HK-2 (cell line): ENCODE measurements around the gene RTN4RL1.

Experiments
- DNase-seq: peaks from one replicate; pipeline ENCODE4 v3.0.0-alpha.2; 2018; ENCODE audit not compliant: unreplicated experiment

RTN4RL1 gene

GRCh38 chr17:1948517-1948825 lies 76.7 kb downstream of the RTN4RL1 start:
- no peak for DNase-seq

- DNase-seq, result no peak
These were observed 77.2 kb downstream of the RTN4RL1 start for GRCh38 chr17:1947743-1948516.

GRCh38 chr17:1947229-1947742 lies 77.8 kb downstream of the RTN4RL1 start:
- DNase-seq, result no peak

GRCh38 chr17:1946021-1946932 lies 78.9 kb downstream of the RTN4RL1 start:
- DNase-seq, result no peak

GRCh38 chr17:1945621-1946020 lies 79.5 kb downstream of the RTN4RL1 start:
- no peak for DNase-seq

DNA sequence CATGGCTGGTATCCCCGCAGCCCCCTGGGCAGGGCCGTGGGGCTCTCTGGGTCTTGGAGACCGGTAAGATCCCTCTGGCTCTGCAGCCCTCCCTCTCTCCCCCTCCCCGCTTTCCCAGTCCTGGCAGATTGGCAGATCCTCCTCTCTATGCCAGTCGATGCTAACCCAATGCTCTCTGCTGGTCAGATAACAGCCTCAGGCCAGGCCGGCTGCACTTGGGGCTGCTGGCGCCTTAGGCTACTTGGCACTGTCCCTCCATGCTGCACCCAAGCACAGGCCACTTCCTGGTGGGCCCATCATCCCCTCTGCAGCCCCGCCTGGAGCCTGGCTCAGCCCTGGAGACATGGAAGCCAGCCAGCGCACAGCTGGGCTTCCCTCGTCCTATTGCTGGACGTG lies 81.7 kb downstream of the RTN4RL1 start:
- no peak for DNase-seq

DNA sequence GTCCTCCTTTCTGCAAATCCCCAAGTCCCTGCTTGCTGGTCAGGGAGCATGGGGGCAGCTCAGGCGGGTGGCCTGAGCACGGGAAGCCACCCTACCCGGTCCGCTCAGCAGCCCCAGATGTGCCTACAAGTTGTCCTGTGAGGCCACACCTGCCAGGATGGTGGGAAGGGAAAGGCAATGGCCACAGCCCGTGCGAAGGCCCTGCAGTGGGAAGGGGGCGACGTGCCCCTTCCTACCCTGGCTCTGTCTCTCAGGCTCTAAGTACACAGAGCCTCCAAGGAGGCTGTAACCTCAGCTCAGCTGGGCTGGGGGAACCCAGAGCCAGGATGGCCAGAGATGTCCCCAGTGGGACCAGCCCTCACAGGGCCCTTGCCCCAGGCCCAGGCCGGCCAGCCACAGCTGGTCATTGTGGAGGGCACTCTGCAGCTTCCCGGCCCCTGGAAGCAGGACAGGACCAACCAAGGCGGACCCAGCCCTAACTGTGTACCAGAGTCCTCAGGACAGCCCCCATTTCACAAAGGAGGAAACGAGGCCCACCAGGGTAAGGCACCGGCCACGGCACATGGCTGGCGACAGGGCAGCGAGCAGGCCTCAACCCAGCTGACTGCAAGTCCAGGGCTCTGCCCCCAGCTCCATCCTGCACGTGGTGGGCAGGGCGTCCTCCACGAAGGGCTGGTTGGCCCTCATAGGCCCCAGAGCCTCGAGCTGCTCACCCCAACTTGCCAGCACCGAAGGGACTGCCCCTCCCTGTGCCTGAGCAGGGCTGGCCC lies 82.3 kb downstream of the RTN4RL1 start:
- no peak for DNase-seq

DNA sequence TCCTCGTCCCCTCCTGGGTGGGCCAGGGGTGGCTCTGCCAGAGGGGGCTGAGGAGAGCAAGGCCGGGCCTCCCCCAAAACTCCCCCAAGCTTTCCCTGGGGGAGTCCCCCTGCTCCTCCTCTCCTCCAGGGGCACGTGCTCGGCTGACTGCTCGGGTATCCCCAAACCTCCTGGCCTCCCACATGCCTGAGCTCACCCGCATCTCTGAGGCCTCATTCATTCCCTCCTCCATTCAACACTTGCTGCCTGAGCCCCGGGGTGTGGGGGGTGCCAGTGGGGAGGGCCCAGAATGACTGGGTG lies 83.1 kb downstream of the RTN4RL1 start:
- no peak for DNase-seq

DNA sequence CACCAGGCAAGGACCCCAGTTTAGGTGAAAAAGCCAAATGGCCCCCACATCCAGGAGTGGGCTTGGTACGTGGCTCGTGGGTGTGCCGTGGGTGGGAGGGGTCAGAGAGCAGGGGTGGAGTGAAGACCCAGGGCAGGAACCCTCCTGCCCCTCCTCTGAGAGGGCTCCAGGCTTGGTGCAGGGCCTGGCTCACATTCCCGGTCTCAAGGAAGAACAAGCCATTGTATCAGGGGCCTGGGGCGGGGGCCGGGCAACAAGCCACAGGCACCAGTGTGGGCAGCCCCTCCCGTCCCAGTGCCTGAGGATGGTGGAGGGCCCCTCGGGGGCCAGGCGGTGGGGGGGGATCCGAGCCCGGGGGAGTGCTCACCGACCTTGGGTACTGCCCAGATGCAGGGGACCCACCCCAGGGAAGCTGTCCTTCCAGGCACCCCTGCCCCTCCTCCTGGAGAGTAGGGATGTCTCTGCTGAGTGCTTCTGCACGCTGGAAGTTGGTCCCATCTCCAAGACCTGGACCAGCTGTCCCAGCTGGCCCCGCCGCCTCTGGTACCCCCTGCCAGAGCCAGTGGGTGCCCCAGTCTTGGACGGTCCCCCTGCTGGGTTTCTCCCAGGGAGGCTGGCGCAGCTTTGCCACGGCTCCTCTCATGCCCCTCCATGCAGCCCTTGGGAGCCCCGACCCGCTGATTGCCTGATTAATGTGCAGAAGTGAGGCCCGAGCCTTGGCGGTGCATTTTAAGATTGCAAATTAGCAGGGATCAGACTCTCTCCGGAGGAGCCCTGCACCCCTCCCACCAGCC lies 83.7 kb downstream of the RTN4RL1 start:
- DNase-seq, result no peak

DNA sequence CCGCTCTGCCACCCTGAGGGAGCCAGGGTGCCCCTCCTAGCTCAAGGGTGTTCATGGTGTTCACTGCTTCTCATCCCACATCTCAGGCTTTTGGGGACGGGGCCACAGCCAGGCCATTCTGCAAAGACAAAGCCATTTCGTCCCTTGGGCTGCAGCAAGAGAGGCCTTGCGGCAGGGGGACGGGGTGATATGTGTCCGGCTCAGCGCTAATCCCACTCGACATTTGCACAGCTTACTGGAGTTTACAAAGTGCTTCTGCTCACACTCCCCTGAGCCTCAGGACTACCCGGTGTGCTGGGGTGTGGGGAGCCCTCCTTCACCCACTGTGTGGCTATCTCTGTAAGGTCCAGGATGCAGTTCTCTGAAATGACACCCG lies 84.3 kb downstream of the RTN4RL1 start:
- DNase-seq, result no peak

DNA sequence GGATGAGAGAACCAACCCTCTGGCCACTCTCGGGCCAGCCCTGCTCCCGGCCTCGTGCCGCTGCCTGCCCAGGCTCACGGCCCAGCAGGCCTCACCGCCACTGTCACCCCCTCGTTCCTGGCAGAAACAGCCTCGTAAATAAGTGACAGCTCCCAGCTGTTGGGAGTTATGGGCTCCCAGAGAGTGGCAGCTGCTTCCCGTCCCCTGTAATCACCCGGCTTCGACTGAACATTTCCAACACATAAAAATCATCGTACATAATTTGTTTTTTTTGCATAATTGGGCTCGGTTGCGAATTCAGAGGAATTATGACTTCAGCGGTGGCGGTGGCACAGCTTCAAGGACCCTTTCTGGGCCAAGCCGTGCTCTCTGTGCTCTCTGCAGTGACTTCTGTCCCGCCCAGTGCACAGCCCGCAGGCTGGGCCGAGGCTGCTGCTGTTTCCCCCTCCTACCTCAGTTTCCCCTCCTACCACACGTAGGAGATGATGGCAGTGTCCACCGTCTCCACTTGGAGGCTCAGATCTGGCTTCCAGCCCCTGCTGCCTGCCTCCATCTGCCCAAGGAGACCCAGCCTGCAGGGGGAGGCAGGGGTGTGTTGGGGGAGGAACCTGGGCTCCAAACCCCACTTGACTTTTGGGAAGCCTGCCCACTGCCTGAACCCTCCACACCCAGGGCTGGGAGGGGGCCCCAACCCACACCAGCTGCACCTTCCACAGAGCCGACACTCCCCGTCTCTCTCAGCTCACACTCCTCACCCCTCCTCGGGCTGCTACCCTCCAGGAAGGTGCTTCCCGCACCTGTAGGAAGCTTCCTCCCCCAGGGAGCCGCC lies 84.9 kb downstream of the RTN4RL1 start:
- no peak for DNase-seq

GRCh38 chr17:1937461-1937860 lies 87.7 kb downstream of the RTN4RL1 start:
- DNase-seq, result no peak

DNA sequence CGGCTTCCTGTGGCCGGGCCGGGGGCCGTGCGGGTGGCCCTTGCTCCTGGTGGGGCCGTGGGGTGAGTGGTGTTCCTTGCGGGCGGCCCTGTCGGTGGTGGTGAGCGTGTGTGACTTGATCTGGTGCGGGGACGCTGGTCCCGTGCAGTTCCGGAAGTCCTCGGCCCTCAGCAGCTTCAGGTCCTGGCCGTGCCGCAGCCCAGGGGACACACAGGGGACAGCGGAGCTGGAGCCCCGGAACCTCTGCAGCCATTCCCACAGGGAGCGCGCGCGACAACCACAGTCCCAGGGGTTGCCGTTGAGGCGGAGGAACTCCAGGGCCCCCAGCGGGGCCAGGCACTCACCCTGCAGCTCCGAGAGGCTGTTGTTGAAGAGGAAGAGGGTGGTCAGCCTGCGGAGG lies 88.4 kb downstream of the RTN4RL1 start:
- DNase-seq, result no peak

DNA sequence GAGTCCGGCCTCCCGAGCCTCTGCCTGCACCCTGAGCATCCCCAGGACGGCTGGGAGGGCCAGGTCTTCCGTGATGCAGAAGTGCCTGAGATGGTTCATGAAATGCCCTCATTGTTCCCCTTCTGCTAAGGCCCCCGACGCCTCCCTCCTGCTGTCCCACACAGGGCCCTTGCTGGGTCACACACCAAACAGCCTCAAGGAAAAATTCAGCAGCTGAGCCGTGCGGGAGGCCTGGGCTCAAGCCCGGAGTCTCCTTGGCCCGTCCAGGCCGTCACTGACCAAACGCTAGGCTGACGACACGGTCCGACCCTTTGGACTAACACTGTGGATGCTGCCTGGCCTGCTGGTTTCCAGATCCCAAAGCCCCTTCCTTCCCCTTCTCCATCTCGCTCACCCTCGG lies 90.2 kb downstream of the RTN4RL1 start:
- no peak for DNase-seq

- no peak for DNase-seq
These were observed 91.0 kb downstream of the RTN4RL1 start for GRCh38 chr17:1933875-1934715.

DNA sequence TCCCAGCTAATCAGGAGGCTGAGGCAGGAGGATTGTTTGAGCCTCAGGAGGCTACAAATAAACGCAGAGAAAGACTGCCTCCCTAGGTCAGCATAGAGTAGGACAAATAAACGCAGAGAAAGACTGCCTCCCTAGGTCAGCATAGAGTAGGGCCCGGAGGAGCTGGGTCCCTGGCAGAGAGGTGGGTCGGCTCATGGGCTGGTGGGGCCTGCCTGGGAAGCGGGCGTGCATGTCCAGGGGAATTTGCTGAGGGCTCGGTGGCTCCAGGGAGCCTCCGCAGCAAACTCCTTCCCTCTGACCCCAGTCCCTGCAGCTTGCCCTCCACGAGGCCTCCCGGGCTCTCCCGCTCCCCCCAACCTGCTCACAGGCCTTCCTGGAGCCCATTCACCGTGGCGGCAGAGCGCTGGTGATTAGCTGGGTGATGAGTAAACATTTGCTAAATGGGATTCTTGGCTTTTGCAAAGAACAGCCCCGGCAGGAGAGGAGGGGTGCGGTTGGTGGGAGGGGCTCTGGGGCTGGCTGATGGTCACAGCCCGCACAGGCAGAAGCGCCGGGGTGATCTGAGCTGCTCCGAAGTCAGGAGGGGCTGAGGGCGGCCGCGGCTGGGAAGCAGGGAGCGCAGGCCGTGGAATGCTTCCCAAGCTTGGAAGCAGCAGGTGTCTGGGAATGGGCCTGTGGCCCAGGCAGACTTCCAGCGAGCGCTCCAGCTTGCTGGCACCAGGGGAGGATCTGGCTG lies 93.1 kb downstream of the RTN4RL1 start:
- DNase-seq, result peak; percentile 54

- DNase-seq, result no peak
These were observed 94.8 kb downstream of the RTN4RL1 start for GRCh38 chr17:1930337-1930645.

- DNase-seq, result no peak
These were observed 96.2 kb downstream of the RTN4RL1 start for GRCh38 chr17:1928976-1929375.

- DNase-seq, result no peak
These were observed 104.2 kb downstream of the RTN4RL1 start for GRCh38 chr17:1920948-1921351.
